SK-MEL-5 (cell line): ENCODE results near the gene ARNT2. TPM values are rescaled to one million over a fixed set of nuclear protein-coding genes. Genes with fewer than 3 reads are reported as not detected.

Experiments
- DNase-seq: peaks from one replicate; pipeline ENCODE4 v3.0.0-alpha.2; 2016; ENCODE audit warnings: low read depth, low spot score
- in situ Hi-C: cut with HindIII; loops from 2 replicates; pipeline ENCODE4 v1.10.0; 2016; ENCODE audit warnings: low sequenced_read_pairs, high pct_unique_total_duplicates, low pct_unique_long_range_greater_than_20kb
- total RNA-seq: library from RNA; depleted of rRNA; stranded (reverse); fragments of >200 nt; shearing (Covaris generic); gene quantifications from 2 replicates; pipeline ENCODE4 v1.2.3, GENCODE V29; 2014

ARNT2 gene
- total RNA-seq, 1 experiment from 2014 or later: 33.6 TPM

DNA sequence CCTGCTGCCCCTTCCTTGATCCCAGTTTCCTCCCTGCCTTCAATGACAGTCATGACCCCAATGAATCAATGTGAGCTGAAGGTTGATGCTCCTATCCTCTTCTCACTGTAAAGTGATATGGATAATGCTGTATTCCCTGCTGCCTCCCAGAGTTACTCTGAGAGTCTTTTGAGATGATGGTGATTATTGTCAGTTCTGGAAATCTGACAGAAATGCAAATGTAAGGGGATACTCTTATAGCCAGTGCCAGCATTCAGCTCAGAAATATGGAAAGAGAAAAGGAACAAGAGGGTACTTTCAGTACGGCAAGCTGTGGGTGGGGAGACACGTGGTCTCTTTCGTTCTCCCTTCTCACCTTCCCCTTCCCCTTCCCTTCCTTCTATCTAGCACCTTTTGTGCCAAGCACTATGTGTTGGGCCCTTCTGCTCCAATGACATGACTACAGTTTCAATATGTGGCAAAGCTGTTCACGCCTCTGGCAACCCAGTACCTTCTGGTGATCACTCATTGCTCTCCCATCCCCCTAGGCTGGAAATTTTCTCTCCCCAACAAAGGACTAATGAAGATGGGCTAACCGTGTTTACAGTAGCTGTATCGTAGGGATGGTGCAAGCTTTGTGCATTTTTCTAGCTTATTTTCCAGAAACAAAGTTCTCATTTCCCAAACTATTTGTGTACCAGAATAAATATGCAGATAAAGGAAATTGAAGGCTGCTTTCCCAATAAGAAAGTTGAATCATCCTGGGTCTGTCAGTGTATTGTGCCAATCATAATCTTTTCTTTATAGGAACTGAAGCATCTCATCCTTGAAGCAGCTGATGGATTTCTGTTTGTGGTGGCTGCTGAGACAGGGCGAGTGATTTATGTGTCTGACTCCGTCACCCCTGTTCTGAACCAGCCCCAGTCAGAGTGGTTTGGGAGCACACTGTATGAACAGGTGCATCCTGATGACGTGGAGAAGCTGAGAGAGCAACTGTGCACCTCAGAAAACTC lies 70.3 kb downstream of the ARNT2 start:
- no peak for DNase-seq
- in situ Hi-C loops: no loop called here

DNA sequence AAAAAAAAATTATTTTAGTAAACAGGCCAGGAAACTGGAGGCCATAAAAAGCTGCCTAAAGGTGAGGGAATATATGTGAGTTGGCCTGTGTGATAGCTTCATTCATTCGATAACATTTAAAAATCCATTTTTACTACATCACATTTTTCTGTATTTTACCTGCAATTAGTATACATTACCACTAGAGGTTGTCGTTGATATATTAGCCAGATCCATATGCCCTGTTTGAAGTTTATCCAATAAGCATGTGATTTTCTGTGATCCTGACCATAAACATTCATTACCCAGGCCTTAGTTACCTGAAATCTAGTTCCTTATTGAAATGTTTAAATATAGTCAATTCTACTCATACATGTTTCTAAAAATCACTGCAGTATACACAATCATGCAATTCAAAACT lies 71.4 kb downstream of the ARNT2 start:
- in situ Hi-C loops: no loop called here
- no peak for DNase-seq

DNA sequence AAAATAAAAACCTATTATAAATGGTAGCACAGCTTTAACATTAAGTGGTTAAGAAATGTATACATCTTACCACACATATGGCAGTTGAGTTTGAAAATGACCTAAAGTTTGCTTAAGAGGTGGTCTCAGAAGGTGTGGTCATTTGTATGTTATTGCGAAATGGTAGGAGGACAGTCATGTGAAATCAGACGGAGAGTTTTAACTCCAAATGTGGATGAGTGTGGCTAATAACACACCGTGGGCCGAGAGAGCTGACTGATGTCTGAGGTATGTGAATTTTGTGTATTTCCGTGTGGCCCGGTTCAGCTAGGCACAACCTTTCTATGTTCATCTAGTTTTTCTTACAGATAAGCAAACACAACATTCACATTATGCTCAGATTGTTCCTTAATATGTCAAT lies 71.9 kb downstream of the ARNT2 start:
- in situ Hi-C loops: no loop called here

DNA sequence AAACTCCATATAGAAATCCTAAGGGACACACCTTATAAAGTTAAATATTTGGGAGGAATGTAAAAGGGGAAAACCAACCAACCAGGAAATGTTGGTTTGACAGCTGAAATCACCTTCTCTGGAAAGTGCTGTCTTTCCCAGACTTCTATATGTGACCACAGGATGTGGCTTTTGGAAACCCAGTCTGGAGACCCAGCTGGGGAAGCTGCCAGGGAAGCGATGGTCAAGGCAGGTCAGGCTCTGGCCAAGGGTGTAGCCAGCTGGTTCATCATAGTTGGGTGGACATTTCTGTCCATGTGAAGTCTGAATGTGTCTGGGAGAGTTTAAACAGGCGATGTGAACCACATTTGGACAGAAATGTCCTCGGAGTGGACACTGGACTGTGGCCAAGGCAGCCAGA lies 73.9 kb downstream of the ARNT2 start:
- DNase-seq: no peak
- in situ Hi-C loops: no loop called here

More for the DNA sequence above, 71.9 kb downstream of the ARNT2 start:
- DNase-seq: no peak

DNA sequence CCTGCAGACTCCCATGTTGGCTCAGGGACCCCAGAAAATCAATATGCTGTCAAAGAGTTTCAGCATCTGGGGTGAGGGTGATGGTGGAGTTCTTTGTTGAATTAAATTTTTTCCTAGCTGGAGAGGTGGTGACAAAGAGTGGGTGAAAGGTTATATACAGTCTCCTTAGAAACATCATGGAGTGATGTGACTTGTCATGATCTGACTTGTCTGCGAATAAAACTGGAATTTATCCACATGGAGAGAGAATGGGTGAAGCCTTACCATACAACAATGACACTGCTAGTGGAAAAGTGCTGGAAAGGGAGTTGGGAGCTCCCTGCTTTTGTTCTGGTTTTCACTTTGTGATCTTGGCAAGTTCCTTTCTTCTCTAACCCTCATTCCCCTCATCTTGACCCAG lies 75.0 kb downstream of the ARNT2 start:
- in situ Hi-C loops: no loop called here
- no peak for DNase-seq

DNA sequence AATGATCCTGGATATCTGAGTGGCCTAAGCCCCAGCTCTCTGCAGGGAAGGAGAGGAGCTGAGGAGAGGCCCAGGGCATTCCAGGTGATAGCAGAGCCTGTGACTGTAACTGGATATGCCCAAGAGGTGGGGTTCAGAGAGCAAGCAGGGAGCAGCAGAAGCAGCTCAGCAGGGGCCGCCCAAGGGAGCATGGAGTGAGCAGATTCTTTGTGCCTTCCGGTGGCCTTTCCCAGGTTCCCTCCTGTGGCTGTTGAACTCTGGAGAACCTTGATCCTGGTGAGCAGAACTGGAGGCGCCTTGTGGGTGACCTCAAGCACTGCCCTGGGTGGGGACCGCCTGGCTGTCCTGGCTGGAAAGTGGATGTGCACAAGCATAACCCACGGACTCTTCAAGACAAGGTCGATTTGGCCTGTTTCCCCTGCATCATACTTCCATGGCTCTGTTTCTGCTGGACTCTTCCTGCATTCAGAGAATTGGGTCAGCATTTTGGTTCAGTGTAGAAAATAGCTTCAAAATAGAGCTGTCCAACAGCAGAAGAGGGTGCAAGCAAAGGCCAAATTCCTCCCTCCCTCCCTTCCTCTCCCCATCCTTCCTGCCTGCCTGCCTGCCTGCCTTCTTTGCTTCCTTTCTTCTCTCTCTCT lies 76.1 kb downstream of the ARNT2 start:
- no peak for DNase-seq
- in situ Hi-C loops: no loop called here

DNA sequence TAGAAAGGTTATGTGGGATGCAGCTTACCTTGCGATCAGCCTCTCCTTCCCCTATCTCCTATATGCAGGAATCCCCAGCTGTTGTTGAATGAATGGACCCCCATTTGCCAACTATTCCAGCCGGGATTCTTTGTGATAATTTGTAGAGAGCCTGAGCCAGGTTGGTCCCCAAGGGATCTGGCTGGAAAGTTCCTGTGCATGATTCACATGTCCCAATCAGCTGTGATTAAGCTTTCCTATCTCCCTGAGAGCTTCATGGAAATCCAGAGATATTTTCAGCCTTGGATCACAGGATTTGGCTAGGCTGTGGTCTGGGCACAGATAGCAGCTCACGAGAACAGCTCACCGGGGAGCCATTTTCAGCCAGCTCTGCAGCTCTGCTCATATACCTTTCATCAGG lies 76.7 kb downstream of the ARNT2 start:
- DNase-seq: no peak
- in situ Hi-C loops: no loop called here

DNA sequence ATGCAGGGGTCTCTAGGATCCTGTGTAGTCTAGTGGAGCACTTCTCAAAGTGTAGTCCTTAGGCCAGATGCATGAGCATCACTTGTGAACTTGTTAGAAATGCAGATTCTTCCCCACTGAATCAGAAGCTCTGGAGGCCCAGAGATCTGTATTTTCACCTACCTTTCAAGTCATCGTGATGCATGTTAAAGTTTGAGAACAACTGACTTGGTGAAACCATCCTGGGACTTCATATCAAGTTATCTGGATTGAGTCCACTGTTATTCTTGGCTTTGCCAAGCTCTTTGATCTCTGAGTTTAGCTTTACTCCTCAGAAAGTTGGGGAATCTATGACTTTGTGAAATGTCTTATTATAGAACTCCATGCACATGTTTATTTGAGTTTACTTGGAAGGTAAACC lies 78.5 kb downstream of the ARNT2 start:
- no peak for DNase-seq
- in situ Hi-C loops: no loop called here

DNA sequence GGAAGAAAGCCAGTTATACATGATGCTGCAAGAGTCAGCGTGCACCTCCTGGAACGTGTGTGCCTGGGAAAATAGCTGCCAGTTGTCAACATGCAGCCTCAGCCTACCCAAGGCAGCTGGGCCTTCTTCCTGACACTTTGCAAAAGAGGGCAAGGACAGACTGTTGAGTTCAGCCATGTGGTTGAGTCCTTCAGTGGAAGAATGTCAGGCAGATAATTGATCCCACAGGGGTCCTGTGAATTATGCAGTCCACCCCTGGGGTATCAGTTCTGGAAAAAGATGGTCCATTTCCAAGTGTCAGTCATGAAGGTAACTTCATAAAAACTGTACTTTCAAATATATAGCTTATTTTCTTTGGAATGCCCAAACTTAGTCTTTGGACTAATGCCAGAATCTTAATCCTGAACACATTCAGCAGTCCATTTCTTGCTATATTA lies 79.6 kb downstream of the ARNT2 start:
- no peak for DNase-seq
- in situ Hi-C loops: no loop called here

DNA sequence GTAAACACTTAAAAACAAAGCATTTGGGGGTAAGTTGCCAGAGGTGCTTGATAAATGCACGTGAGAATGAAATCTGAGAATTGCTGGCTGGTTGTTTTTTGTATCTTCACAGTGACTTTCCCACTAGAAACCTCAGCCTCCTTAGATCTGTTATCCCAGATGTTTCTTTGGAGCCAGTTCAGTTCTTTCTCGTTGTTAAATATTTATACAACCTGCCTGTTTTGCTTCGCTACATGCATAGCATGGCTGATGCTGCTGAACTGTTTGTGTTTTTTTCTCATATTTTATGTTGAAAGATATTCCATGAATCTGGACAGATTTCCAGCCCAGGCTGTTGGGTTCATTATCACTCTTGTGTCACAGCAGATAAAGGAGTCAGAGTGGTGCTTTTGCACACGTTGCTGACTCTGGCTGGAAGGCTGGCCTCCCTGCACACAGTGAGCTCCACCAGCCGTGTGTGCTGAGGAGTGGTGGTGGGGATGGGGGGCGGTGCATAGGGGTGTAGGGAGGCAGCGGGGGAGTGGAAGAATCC lies 80.2 kb downstream of the ARNT2 start:
- in situ Hi-C loops: no loop called here
- DNase-seq: no peak

DNA sequence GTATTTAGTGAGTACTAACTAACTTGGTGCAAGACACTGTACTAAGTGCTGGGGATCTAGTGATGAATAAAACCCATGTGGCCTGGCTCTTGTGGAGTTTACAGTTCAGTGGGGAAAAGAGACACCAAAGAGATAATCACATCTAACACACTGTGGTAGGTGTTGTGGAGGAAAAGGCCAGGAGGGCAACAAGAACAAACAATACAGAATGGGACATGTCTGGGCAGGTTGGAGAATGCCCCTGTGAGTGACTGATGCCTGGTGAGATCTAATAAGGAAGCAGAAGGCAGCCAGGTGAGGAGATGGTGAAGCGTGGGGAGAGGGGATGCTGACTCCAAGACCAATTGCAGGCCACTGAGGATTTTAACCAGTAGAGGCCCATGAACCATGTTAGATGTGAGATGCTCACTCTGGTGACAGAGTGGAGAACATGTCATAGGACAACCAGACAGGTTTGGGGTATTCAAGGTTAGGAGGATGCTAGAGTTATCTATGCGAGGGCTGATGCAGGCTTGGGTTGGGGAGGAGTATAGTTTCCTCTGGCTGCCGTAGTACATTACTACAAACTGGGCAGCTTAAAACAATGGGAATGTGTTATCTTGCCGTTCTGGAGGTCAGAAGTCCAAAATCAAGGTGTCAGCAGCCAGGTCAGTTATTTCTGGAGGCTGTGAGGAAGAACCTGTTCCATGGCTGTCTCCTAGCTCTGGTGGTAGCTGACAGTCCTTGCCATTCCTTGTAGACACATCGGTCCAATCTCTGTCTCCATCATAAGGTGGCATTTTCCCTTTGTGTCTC lies 81.4 kb downstream of the ARNT2 start:
- in situ Hi-C loops: no loop called here
- no peak for DNase-seq

DNA sequence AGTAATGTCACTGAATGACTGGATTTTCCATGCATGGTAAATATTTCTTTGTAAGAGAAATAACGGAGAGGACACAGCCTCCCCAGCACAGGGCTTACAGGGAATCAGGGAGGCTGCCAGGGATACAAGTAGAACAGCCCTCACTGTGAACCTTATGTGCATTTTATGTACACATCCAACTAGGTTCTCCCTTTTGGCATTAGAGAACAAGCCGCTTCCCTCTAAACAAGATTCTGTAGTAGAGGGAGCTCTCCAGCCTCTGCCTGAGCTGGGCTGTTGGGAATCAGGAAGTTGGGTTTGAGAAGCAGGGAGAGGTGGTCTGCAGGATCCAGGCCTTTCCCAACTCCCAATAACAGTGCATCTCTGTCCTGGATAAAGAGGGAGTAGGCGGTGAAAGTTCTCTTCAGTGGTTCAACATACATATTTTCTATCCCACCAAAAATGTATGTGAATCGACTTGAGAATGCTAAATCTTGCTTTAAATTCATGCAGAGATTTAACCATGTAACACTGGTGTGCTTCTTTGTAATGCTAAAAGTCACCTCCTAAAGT lies 83.7 kb downstream of the ARNT2 start:
- in situ Hi-C loops: no loop called here
- DNase-seq: no peak

DNA sequence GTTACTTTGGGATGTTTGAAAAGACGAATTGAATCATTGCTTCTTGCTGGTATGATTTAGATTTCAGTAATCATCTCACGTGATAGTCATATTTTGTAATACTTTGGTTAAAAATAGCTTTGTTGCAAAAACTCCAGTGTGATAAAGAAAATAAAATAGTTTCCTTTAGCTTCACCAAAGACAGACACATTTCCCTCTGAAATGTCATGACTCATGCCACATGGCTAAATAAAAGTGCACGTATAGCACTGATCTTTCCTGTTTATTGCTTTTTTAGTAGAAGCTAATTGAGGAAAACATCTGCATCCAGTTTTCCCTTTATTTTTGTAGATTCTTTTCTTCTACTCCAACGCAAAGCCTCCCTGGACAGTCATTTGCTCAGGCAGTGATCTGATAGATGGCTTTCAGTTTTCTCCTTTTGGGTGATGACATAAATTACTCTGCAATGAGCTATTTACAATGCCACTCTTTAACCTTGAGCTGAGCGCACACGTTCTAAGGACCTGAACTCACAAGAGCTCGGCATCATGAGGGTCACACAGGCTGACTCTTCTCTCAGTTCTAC lies 84.9 kb downstream of the ARNT2 start:
- DNase-seq: no peak

DNA sequence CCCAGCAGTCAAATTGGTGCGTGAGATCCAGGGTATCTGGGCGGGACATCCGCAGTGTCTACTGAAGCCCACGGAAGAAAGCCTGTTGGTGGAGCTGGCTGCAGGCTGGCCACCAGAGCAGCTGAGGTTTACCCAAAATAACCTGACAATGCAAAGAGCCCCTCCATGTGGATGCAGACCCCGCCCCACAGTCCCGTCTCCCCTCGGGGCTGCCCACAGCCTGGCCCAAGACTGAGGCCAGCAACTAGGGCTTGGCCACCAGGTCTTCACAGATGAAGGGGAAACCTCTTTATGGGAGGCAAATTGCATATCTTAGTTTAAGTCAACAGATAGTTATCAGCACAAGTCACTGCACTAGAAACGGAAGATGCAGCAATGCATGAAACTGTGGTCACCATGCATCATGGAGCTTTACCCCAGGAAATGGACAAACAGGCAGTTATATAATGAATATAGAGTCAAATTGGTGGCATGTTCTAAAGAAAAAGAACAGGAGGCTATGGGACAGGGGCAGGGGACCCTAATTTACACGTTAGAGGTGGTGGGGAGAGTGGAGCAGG lies 86.3 kb downstream of the ARNT2 start:
- no peak for DNase-seq
- in situ Hi-C loops: no loop called here

More for the DNA sequence above, 84.9 kb downstream of the ARNT2 start:
- in situ Hi-C loops: no loop called here

DNA sequence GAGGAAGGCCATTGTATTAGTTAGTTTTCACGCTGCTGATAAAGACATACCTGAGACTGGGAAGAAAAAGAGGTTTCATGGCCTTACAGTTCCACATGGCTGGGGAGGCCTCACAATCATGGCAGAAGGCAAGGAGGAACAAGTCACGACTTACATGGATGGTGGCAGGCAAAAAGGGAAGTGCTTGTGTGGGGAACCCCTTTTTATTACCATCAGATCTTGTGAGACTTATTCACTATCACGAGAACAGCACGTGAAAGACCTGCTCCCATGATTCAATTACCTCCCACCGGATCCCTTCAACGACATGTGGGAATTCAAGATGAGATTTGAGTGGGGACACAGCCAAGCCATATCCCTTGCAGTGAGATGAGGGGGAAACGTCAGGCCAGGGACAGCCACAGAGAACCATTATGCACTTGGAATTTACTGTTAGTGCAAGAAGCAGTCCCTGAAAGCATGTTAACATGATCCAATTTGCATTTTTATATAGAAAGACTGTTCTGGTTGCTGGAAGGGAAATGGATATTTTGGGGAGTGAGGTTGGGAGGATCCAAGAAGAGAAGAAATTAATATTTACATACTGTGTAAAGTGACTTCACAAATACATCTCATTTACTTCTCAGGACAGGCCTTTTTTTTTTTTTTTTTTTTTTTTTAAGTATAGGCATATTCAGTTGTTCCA lies 87.1 kb downstream of the ARNT2 start:
- in situ Hi-C loops: no loop called here
- DNase-seq: no peak

DNA sequence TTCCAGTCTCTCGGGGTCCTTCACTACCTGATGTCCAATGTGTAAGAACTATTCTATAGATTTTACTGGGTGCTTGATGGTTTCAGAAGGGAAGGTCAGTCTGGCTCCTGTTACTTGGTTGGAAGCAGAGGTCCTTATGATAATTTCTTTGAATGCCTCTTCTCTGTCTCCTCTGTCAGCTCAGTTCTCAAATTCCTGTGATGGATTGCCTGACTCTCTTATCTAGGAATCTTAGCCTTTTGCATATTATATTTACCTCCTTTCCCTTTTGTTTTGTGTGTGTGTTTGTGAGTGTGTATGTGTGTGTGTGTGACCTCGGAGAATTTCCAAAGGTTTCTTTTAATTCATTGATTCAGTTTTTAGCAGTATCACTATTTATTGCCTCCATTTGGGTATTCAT lies 88.2 kb downstream of the ARNT2 start:
- DNase-seq: no peak
- in situ Hi-C loops: no loop called here

DNA sequence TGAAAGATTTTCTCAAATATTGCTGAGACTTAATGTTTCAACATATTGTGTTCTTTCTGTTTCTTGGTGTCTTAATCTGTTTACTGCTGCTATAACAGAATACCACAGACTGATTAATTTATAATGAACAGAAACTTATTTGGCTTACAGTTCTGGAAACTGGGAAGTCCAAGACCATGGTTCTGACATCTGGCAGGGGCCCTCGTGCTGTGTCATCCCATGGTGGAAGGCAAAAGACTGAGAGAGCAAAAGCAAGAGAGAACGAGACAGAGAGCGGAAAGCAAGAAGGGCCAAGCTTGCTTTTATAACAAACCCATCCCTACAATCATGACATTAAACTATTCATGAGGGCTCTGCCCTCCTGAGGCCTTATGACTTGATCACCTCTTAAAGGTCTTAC lies 88.7 kb downstream of the ARNT2 start:
- no peak for DNase-seq
- in situ Hi-C loops: no loop called here
